ENCODE data around the gene ZNF148.
"Not testable (repeated sequence)": the region's sequence is repeated elsewhere in the genome, so short reads cannot be mapped to it uniquely, and the experiment has no call there.

The ZNF148 gene

GRCh38 chr3:125374501-125374995 is 577 bp downstream of the ZNF148 start:
- DNase-seq, result peak; percentile 36

GRCh38 chr3:125367403-125368230 is 7.5 kb downstream of the ZNF148 start:
- no peak for DNase-seq

GRCh38 chr3:125366132-125366531 is 9.0 kb downstream of the ZNF148 start:
- DNase-seq, result no peak

GRCh38 chr3:125359700-125360099 is 15.4 kb downstream of the ZNF148 start:
- no peak for DNase-seq

- DNase-seq, result no peak
Measured at GRCh38 chr3:125358923-125359322, 16.2 kb downstream of the ZNF148 start.

GRCh38 chr3:125357837-125358236 is 17.3 kb downstream of the ZNF148 start:
- no peak for DNase-seq

GRCh38 chr3:125357032-125357658 is 18.0 kb downstream of the ZNF148 start:
- peak; percentile 41 for DNase-seq

- DNase-seq, result no peak
Measured at GRCh38 chr3:125356140-125357026, 18.7 kb downstream of the ZNF148 start.

GRCh38 chr3:125353659-125354058 is 21.5 kb downstream of the ZNF148 start:
- DNase-seq, result no peak

GRCh38 chr3:125353128-125353527 is 22.0 kb downstream of the ZNF148 start:
- no peak for DNase-seq

GRCh38 chr3:125351814-125352456 is 23.2 kb downstream of the ZNF148 start:
- DNase-seq, result no peak

GRCh38 chr3:125351152-125351551 is 24.0 kb downstream of the ZNF148 start:
- no peak for DNase-seq

- DNase-seq, result no peak
Measured at GRCh38 chr3:125350597-125350996, 24.5 kb downstream of the ZNF148 start.

- no peak for DNase-seq
Measured at GRCh38 chr3:125349556-125350165, 25.5 kb downstream of the ZNF148 start.

- no peak for DNase-seq
Measured at GRCh38 chr3:125349055-125349454, 26.1 kb downstream of the ZNF148 start.

GRCh38 chr3:125343367-125343766 is 31.8 kb downstream of the ZNF148 start:
- not testable (repeated sequence) for DNase-seq

- no peak for DNase-seq
Measured at GRCh38 chr3:125340121-125340520, 35.0 kb downstream of the ZNF148 start.

GRCh38 chr3:125337506-125337905 is 37.6 kb downstream of the ZNF148 start:
- DNase-seq, result no peak

- no peak for DNase-seq
Measured at GRCh38 chr3:125334675-125335560, 40.2 kb downstream of the ZNF148 start.

GRCh38 chr3:125332504-125332903 is 42.6 kb downstream of the ZNF148 start:
- no peak for DNase-seq

GRCh38 chr3:125331243-125331642 is 43.9 kb downstream of the ZNF148 start:
- DNase-seq, result no peak

Measured in activated gamma-delta T cell treated with Interleukin-2 at 50 U/mL for 16 hours (primary cell).